Fibroblast of skin of abdomen (primary cell): ENCODE data around the gene PLCG2.
"Not testable (repeated sequence)": the region's sequence is repeated elsewhere in the genome, so short reads cannot be mapped to it uniquely, and the experiment has no call there.

Experiments used
- DNase-seq: peaks from one replicate; pipeline ENCODE4 v3.0.0-alpha.2; 2013

PLCG2 gene

GRCh38 chr16:81755915-81756614 is 23.0 kb upstream of the PLCG2 start:
- no peak for DNase-seq

- DNase-seq, result no peak
These were observed 22.3 kb upstream of the PLCG2 start for GRCh38 chr16:81756615-81757356.

- DNase-seq, result no peak
These were observed 20.7 kb upstream of the PLCG2 start for GRCh38 chr16:81758376-81758775.

- DNase-seq, result not testable (repeated sequence)
These were observed 16.8 kb upstream of the PLCG2 start for GRCh38 chr16:81762322-81762721.

GRCh38 chr16:81765111-81765919 is 13.8 kb upstream of the PLCG2 start:
- no peak for DNase-seq

- no peak for DNase-seq
These were observed 13.1 kb upstream of the PLCG2 start for GRCh38 chr16:81765969-81766368.

DNA sequence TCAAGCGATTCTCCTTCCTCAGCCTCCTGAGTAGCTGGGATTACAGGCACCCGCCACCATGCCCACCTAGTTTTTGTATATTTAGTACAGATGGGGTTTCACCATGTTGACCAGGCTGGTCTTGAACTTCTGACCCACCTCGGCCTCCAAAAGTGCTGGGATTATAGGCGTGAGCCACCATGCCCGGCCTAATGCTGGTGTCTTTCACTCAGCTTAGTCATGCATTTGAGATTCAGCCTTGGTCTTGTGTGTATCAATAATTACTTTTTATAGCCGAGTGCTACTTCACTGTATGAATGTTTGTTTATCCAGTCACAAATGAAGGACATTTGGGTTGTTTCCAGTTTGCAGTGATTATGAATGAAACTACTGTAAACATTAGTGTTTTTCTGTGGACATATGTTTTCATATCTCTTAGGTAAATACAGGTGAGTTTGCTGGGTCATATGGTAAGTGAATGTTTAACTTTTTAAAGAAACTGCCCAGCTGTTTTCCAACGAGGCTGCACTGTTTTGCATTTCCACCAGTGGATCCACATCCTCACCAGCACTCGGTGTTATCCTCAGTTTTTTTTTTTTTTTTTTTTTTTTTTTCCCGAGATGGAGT is 11.0 kb upstream of the PLCG2 start:
- DNase-seq, result no peak

GRCh38 chr16:81770008-81770407 is 9.1 kb upstream of the PLCG2 start:
- DNase-seq, result no peak

DNA sequence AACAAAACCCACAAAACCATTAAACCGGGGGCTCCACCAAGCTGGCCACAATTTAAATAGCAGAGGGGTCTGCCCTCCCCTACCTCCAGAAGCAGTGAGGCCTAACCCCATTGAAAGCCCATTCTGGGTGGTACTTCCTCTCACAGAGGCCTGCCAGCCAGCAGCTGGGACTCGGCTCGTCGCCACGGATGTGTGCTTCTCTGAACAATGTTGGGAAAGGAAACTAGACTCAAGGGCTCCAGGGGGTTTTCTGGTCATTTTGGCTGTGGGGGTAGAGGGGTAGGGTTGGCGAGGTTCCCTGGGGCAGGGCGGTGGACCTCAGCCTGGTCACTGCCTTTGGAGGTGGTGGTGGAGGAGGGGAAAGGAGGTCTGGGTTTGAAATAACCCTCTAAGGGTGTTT is 4.7 kb upstream of the PLCG2 start:
- no peak for DNase-seq

DNA sequence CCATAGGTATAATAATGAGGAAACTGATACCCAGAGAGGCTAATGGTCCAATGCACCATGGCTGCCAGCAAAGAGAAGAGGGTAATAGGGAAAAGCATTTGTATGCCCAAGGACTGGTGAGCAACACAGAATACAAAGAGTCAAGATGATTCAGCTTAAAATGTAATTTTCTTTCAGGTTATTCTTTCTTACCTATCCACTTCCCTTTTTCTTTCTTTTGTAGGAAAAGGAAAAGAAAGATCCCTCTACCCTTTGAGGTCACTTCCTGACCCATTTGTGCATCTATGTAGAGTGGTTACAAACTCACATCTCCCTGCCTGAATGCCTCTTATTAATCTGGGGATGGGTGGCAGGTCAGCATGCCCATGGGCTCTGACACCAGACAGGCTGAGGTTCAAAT is 3.5 kb upstream of the PLCG2 start:
- DNase-seq, result no peak

- DNase-seq, result no peak
These were observed 860 bp upstream of the PLCG2 start for GRCh38 chr16:81778231-81778630.

GRCh38 chr16:81779536-81780320 is 637 bp downstream of the PLCG2 start:
- no peak for DNase-seq

- no peak for DNase-seq
These were observed 1.3 kb downstream of the PLCG2 start for GRCh38 chr16:81780350-81780749.

DNA sequence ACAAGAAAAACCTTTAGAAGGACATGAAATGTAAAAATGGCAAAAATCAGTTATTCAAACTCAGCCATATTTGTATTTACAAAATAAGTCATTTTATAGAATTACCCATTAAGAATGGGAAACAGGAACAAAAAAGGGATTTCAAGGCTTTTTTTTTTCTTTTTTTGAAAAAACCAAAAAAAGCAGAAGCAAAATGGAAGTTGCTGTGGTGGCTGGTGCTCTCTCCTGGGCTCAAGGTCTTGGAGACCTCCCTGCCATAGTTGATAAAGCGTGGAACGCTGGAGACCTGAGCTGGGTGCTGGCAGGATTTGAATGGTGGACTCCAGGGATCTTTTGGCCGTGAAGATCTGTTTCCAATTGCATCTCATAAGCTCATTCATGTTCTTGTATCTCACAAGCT is 3.1 kb downstream of the PLCG2 start:
- no peak for DNase-seq

DNA sequence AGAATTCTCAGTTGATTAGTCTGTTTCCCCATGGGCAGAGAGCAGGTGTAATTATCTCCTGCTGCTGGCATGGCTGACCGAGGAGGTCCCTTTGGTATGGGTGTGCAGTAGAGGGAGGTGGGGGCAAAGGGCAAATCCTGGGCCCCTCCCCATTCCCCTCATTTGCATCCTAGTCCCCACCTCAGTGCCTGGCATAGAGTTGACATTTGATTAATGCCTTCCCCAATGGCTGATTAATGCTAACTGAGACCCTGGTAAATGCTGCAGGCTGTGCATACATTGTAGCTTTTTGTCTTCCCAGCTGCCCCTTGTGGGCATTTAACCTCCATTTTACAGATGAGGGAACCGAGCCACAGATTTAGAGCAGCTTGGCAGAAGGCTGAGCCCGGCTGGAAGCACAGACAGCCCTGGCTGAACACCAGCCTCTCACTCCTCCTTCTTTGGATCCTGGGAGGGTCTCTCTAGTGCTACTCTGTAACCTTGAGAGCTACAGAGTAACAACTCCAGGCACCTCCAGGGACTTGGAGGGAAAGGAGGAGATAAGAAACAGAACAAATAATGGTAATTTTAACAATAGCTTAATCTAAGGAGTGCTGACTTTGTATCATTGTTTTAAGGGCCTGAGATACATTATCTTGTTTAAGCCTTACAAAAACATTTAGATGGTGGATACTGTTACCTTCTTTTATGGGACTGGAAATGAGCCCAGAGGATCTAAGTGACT is 5.1 kb downstream of the PLCG2 start:
- no peak for DNase-seq

DNA sequence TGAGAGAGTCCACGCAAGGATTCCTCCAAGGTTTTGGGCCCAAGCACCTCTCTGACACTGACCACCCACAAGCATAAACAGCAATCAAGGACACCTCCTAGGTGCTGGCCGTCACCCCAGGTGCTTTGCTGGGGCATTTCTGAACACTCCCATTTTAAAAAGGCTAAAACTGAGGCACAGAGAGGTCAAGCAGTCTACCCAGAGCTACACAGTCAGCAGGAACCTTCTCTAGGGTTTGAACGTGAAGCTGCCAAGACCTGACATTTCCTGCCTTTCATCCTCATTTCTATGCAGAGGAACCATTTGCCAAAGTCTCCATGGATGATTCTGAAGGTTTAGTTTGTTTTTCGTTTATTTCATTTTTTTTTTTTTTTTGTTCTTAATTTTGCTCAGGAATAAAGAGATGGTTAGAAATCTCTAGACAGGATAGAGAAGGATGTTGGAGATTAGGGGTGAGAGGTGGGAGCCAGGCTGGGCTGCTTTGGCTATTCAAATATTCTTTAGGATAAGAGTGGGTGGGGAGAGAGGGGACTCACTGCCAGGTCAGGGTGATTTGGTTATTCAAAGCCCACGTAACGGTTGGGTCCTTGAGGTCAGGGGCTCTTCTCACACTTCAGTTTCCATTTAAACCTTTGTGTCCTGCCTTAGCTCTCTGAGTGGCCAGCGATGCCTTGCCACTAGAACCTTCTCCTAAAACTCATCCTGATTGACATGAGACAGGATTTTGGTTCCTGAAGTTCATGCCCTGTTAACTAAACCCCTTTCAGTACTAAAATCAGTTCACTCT is 6.2 kb downstream of the PLCG2 start:
- DNase-seq, result no peak

DNA sequence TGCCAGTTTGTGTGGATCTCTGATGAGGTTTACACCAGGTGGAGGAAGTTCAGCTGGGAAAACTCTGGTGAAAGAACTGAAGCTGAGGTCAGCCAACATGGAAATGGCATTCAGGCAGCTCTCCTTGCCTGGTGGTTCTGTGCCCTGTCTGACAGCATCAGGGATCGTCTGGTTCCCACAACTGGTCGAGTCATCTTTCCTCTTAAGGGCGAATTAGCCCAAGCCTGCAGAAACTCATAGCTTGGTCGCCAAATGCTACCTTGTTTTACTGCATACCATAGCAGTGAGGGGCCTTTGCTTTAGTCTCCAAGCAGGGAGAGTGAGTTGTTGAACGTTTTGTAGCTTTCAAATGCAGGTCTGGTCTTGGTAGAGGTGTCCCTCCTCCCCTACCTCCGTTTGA is 7.2 kb downstream of the PLCG2 start:
- DNase-seq, result peak; percentile 29

GRCh38 chr16:81786868-81787267 is 7.8 kb downstream of the PLCG2 start:
- no peak for DNase-seq

DNA sequence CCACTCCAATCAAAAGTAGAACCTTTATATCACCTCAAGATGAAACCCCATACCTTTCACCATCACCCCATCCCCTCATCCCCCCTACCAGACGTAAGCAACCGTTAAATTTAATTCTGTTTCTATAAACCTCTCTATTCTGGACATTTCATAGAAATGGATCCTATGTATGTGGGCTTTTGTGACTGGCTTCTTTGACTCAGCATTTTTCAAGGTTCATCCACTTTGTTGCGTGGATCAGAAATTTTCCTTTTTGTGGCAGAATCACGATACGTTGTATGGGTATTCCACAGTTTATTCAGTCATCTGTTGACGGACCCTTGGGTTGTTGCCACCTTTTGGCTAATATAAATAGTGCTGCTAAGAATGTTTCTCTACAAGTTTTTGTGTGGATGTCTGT is 8.6 kb downstream of the PLCG2 start:
- DNase-seq, result no peak

- no peak for DNase-seq
These were observed 11.2 kb downstream of the PLCG2 start for GRCh38 chr16:81790277-81790676.
